Measurements from ENCODE around the gene KIAA0513. TPM values are rescaled to one million over a fixed set of nuclear protein-coding genes. Genes with fewer than 3 reads are reported as not detected.

KIAA0513 gene
- total RNA-seq, 4 donors from 2014 or later = 17.7 to 52.0 (median 23.9) TPM

- DNase-seq = no peak
- no peak overlapping the region for H3K4me3 ChIP-seq
- no peak for TF ChIP-seq CTCF (IDR thresholded peaks at IDR 0.05)
- no peak for TF ChIP-seq POLR2A (IDR thresholded peaks at IDR 0.05)
Measured at GRCh38 chr16:85107083-85107482, 79.5 kb downstream of the KIAA0513 start.

GRCh38 chr16:85107532-85107931, 79.9 kb downstream of the KIAA0513 start:
- TF ChIP-seq POLR2A (IDR thresholded peaks at IDR 0.05) = no peak
- TF ChIP-seq CTCF (IDR thresholded peaks at IDR 0.05) = no peak
- H3K27me3 ChIP-seq = no peaks in the 10 kb centered on the region
- no peak for DNase-seq
- no peaks in the 10 kb centered on the region for H3K9me3 ChIP-seq
- H3K36me3 ChIP-seq = no peaks in the 10 kb centered on the region
- no peak overlapping the region for H3K4me3 ChIP-seq
- H3K4me1 ChIP-seq = peaks cover 0 to 11% (median 4%) of the 10 kb centered on the region in 4 donors
- H3K27ac ChIP-seq = no peak overlapping the region

More at GRCh38 chr16:85107083-85107482, 79.5 kb downstream of the KIAA0513 start:
- H3K9me3 ChIP-seq = no peaks in the 10 kb centered on the region
- no peaks in the 10 kb centered on the region for H3K27me3 ChIP-seq
- peaks cover 0 to 11% (median 4%) of the 10 kb centered on the region in 4 donors for H3K4me1 ChIP-seq
- no peaks in the 10 kb centered on the region for H3K36me3 ChIP-seq
- no peak overlapping the region for H3K27ac ChIP-seq

- H3K4me1 ChIP-seq = peaks cover 0 to 5% (median 3%) of the 10 kb centered on the region in 4 donors
- no peaks in the 10 kb centered on the region for H3K9me3 ChIP-seq
- no peak for DNase-seq
- no peaks in the 10 kb centered on the region for H3K36me3 ChIP-seq
- no peaks in the 10 kb centered on the region for H3K27me3 ChIP-seq
- H3K4me3 ChIP-seq = no peak overlapping the region
- no peak overlapping the region for H3K27ac ChIP-seq
- TF ChIP-seq POLR2A (IDR thresholded peaks at IDR 0.05) (no peak), CTCF (IDR thresholded peaks at IDR 0.05) (no peak)
Measured at GRCh38 chr16:85110105-85110504, 82.5 kb downstream of the KIAA0513 start.

GRCh38 chr16:85111184-85111583, 83.6 kb downstream of the KIAA0513 start:
- Histone ChIP-seq H3K9me3 (no peaks in the 10 kb centered on the region), H3K4me1 (peaks cover 0 to 5% (median 3%) of the 10 kb centered on the region in 4 donors), H3K36me3 (no peaks in the 10 kb centered on the region), H3K4me3 (no peak overlapping the region), H3K27me3 (no peaks in the 10 kb centered on the region), H3K27ac (no peak overlapping the region)
- no peak for TF ChIP-seq CTCF (IDR thresholded peaks at IDR 0.05)
- no peak for TF ChIP-seq POLR2A (IDR thresholded peaks at IDR 0.05)
- DNase-seq = no peak

GRCh38 chr16:85112364-85112763, 84.8 kb downstream of the KIAA0513 start, which contains the start of gene CIBAR2:
TSS of gene CIBAR2 (minus strand) at chr16:85112472. CDS start at chr16:85112352, 120 bp downstream.
- H3K9me3 ChIP-seq = no peaks in the 10 kb centered on the region
- no peaks in the 10 kb centered on the region for H3K36me3 ChIP-seq
- H3K4me3 ChIP-seq = no peak within 1 kb of the TSS
- peaks cover 0 to 5% (median 3%) of the 10 kb centered on the region in 4 donors for H3K4me1 ChIP-seq
- H3K27me3 ChIP-seq = no peaks in the 10 kb centered on the region
- DNase-seq = no peak
- TF ChIP-seq POLR2A (IDR thresholded peaks at IDR 0.05) = no peak
- TF ChIP-seq CTCF (IDR thresholded peaks at IDR 0.05) = no peak
- H3K27ac ChIP-seq = no peak within 1 kb of the TSS

All from Peyer's patch (tissue), 4 donors.